MV-4-11 (cell line): ENCODE measurements around the gene CCDC102A.
A peak's percentile ranks its signal among the peaks of the same experiment; 100 is the strongest.
"Not testable (repeated sequence)": the region's sequence is repeated elsewhere in the genome, so short reads cannot be mapped to it uniquely, and the experiment has no call there.

Source experiments
- DNase-seq: peaks from one replicate; lab custom pipeline; 2025; lab: John Stamatoyannopoulos, UW

Gene CCDC102A

DNA sequence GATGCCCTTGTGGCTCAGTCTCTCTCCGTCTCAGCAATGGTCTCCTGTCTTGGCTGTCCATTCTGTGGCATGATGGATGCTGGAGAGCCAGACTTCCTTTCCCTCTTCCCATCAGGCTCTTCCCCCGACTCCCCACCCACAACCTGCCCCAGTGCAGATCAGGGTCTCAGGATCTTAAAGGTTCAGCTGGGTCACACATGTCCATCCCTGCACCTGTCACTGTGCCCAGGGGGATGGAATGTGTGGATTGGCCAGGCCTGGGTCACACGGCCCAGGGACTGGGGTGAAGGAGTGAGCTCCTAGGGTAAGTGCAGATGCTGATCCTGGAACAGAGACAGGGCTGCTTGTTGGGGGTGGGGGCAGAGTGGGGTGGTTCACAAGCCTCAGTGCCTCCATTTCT, 29.1 kb upstream of the CCDC102A start:
- no peak for DNase-seq

DNA sequence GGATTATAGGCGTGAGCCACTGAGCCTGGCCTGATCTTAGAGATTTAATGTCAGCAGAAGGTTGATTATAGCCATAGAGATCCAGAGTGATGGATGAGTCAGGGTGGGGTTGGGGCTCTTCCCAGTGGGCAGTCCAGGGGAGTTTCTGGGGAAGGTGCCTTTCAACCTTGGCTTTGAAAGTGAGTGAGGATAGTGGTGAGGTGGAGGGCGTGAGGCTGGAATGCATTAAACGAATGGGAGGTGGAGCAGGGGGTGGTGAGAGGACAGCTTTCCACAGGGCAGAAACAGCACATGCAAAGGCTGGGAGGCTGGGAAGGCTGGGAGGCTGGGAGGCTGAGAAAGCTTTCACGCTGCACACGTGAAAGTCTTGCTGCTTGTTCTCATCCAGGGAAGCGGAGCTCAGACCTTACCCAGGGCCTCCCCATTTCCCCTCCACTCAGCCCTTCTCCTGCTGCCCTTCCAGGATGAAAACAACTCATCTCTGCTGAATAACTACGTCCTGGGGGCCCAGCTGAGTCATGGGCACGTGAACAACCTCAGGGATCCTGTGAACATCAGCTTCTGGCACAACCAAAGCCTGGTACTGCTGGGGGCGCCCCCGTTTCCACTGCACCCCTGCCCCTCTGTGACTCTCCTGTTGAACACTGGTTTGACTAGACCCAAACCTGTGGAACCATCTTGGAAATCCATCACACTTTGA, 28.4 kb upstream of the CCDC102A start:
- no peak for DNase-seq

DNA sequence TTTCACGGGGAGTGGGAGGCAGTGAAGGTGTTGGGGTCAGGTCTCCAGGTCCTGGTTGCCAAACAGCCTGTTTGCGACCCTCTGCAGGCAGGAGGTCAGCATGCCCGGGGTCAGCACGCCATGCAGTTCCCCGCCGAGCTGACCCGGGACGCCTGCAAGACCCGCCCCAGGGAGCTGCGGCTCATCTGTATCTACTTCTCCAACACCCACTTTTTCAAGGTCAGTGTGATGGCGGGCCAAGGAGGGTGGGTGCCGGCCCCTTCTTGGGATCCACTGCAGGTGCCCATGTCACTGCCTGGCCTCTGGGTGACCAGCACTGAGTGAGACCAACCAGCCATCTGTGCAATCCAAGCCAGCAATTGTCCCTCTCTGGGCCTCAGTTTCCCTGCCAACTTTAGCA, 27.4 kb upstream of the CCDC102A start:
- DNase-seq: no peak

DNA sequence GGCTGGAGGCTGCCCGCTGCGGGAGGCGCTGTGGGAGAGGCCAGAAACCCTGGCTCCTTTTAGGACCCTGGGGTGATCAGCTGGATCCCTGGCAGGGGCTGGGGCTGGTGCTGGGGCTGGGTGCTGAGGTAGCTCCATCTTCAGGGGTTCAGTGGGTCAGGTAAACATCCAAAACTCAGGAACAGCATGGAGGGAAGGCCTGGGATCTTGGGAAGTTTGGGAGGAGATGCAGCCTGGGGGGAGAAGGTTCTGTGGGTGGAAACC, 27.0 kb upstream of the CCDC102A start:
- DNase-seq: no peak

DNA sequence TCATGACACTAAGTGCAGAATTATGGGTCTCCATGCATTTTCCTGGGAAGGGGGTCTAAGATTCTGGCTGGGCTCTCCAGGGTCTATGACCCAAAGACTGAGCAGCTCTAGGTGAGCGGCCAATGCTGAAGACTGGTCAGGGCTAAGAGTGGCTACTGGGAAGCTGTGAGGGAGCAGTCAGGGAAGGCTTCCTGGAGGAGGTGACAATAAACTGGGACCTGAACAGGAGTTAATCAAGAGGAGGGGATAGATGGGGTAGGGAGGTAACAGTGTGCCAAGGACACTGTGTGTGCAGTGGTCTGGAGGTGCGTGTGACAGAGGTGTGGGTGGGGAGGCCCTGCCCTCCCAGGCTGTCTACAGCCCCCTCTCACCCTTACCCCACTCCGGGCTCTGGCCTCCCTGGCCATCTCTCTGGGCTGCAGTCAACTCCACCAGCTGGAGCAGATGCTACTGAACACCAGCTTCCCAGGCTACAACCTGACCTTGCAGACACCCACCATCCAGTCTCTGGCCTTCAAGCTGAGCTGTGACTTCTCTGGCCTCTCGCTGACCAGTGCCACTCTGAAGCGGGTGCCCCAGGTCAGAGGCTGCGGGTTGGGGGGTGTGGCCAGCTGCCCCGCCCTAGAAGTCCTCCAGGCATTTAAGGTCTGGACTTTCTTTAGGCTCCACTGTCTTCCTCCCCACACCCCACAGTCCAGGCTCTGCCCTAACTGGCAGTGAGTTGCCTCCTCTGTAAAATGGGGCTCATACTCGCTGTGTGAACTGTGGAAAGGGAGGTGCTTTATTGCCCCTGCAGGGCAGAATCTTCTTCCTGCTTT, 26.5 kb upstream of the CCDC102A start:
- DNase-seq: no peak

DNA sequence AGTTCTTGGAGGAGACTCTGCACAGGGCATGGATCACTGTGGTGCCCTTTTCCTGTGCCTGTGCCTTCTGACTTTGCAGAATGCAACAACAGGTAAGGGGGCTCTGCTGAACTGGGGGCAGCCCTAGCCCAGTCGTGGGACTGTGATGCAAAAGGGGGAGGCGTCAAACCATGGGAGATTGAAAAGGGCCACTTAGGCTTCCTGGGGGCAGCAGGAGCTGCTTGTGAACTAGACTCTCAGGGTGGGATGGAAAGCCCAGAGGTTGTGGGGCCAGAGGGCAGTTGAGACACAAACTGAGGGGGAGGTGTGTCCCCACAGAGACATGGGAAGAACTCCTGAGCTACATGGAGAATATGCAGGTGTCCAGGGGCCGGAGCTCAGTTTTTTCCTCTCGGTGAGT, 25.7 kb upstream of the CCDC102A start:
- no peak for DNase-seq

DNA sequence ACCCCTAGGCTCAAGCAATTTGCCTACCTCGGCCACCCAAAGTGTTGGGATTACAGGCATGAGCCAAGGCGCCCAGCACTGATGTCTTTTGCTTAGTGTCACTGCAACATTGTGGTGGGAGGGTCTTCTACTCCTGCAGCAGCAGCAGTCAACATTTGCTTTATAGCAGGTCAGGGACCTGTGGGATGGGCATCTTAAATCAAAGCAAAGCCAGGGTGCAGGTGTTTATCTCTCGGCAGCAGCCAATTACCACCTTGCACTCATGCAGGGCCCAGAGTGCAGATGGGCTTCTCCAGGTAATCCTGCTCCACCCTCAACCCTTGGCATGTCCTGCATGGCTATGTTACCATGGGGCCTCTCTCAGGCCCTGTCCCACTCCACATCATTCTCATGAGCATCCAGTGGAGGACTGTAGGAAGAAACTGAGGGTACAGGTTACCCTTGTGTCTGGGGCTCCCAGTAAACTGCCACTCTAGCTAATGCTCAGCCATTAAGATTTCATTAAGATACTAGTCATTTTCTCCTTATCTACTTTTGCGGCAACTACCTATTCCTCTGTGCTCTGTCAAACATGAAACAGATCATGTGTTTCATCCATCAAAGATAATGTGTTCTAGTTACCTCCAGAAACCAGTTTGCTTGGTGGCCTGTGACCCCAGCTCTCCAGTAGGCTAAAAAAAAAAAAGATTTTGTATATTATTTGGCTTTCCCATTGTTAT, 22.9 kb upstream of the CCDC102A start:
- no peak for DNase-seq

DNA sequence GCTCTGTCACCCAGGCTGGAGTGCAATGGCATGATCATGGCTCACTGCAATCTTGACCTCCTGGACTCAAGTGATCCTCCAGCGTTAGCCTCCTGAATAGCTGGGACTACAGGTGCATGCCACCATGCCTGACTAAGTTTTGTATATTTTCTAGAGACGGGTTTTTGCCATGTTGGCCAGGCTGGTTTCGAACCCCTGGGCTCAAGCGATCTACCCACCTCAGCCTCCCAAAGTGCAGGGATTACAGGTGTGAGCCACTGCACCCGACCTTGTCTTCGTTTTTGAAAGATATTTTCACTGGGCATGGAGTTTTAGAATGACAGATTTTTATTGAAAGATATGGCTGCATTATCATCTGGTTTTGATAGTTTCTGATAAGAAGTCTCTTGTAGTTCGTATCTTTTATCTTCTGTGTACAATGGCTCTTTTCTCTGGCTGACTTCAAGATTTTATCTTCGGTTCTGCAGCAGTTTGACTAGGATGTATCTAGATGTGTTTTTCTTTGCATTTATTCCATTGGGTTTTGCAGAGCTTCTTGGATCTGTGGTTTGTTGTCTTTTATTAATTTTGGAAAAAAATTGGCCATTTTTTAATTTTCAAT, 20.7 kb upstream of the CCDC102A start:
- DNase-seq: no peak

DNA sequence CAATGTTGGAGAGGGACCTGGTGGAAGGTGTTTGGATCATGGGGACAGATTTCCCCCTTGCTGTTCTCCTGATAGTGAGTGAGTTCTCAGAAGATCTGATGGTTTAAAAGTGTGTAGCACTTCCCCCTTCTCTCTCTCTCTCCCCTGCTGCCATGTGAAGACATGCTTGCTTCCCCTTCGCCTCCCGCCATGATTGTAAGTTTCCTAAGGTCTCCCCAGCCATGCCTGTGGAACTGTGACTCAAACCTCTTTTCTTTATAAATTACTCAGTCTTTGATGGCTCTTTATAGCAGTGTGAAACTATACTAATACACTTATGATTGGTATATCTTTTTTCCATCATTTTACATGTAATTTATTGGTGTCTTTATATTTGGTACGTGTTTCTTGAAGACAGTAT, 19.5 kb upstream of the CCDC102A start:
- DNase-seq: peak; percentile 59

DNA sequence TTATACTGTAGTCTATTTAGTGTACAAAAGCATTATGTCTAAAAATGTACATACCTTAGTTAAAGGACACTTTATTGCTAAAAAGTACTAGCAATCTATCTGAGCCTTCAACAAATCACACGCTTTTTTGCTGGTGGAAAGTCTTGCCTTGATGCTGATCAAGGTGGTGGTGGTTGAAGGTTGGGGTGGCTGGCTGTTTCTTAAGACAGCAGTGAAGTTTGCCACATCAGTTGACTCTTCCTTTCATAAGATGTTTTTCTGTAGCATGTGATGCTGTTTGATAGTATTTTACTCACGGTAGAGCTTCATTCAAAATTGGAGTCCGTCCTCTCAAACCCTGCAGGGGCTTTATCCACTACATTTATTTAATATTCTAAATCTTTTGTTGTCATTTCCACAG, 14.7 kb upstream of the CCDC102A start:
- no peak for DNase-seq

DNA sequence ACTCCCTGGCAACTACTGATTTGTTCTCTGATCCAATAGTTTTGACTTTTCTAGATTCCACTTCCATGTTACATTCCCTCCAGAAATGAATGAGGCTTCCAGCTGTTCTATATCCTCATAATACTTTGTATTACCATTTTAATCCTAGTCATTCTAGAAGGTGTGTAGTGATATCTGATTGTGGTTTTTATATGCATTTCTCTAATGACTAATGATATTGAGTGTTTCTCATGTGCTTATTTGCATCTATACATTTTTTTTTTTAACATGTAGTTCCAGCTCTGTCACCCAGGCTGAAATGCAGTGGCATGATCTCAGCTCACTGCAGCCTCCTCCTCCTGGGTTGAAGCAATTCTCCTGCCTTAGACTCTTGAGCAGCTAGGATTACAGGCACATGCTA, 13.4 kb upstream of the CCDC102A start:
- DNase-seq: no peak

DNA sequence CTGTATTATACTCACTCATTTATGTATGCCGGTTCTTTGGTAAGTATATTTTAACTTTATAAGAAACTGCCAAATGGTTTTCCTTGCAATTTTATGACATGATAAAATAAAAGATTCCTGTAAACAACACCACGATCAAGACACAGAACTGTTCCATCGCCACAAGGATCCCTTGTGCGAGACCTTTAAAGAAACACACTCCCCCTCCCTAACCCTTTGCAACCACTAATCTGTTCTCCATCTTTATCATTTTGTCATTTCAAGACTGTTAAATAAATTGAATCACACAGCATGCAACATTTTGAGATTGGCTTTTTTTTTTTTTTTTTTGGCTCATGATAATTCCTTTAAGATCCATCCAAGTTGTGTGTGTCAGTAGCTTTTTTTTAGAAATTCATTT, 12.0 kb upstream of the CCDC102A start:
- no peak for DNase-seq

DNA sequence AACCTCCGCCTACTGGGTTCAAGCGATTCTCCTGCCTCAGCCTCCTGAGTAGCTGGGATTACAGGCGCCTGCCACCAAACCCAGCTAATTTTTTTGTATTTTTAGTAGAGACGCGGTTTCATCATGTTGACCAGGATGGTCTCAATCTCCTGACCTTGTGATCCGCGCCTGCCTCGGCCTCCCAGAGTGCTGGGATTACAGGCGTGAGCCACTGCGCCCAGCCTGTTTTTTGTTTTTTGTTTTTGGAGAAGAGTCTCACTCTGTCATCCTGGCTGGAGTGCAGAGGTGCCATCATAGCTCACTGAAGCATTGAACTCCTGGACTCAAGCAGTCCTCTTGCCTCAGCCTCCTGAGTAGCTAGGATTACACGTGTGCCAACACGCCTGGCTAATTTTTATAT, 11.2 kb upstream of the CCDC102A start:
- DNase-seq: not testable (repeated sequence)

DNA sequence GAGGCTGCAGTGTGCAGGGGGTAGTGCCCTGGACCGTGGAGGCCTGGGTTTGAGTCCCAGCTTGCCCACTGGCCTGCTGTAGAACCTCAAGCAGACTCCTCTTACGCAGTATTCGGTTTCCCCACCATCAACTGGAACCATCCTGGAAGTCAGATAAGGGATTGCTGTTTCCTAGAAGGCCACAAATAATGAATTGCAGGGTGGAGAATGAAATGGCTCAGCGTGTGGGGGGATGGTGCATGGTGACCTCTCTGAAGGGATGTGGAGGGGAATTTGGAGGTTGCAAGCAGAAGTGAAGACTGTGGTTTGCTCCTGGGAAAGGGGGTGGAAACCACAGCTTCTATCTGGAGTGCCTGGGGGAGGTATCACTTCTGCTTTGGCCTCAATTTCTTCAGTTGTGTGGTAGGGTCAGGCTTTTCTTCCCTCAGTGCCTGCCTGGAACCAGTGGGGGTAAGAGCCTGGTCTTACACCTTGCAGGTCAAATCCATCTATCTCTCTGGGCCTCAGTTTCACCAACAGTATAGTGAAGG, 7.8 kb upstream of the CCDC102A start:
- peak; percentile 99 for DNase-seq

DNA sequence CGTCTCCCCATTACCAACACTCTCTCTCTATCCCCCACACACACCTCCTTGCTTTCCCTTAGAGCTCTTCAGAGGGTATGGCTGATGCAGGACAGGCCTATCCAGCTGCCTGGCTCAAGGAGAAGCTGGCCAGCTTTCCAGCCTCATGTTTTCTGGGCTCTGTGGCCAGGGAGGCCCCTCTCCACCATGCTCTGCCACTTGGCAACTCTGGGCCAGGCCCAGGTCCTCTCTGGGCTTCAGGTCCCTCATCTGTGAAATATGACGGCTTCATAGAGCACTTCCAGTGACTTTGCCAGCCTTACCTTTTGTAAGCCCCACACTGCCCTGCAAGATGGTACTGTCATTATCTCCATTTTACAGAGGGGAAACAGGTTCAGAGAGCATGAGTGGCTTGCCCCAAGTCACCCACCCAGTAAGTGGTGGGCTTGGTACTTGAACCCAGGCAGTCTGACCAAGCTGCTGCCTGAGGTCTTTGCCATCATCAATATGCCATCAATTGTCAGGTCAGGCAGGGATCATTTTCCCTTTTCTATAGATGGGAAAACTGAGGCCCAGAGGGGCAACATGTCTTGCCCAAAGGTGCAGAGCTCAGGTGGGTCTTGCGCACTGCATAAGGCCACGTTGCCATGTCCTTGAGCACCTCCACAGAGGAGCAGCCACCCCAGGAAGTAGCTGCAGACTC, 5.5 kb upstream of the CCDC102A start:
- DNase-seq: no peak

DNA sequence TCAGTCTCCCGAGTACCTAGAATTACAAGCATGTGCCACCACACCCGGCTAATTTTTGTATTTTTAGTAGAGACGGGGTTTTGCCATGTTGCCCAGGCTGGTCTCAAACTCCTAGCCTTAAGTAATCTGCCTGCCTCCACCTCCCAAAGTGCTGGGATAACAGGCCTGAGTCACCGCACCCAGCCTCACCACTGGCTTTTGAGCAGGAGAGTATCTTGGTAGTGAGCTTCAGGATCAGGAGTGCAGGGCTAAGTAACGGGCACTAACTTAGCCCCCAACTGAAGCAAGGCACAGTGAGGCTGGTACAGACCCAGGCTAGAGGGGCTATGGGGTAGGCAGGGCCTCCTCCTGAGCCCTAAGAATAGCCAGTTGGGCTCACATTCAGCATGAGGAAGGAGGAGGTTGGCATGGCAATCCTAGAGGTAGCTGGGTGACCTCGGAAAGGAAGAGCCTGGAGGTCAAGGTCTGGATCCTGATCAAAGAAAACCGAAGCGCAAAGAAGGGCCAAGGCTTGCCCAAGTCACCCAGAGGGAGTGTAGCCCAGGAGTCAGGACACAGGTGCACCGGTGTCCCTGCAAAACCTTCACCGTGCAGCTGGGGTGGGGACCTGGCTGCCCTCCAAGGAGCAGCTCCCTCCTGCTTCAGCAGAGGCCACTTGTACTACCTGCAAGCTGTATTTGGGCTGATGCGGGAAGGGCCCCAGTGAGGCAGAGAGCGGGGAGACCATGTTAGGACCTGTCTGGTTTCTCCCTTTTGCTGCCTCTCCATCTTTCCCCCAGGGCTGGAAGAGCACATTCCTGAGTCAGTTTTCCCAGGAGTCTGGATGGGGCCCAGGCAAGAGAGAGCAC, 4.8 kb upstream of the CCDC102A start:
- no peak for DNase-seq

DNA sequence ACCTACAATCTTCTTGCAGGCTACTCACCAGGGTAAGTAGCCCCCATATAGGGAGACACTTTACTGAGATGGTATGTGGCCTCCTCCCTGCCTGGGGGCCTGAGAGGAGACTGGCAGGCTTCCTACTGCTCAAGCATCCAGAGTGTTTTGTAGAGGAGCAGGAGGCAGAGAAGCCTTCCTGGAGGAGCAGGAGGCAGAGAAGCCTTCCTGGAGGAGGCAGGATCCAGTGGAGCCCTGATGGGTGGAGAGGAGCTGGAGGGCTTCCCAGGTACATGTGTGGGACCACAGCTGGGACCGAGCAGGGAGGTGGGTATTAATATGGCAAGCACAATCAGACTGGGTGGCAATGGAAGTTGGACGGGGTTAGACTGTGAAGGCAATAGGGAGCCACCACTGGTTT, 4.0 kb upstream of the CCDC102A start:
- no peak for DNase-seq

DNA sequence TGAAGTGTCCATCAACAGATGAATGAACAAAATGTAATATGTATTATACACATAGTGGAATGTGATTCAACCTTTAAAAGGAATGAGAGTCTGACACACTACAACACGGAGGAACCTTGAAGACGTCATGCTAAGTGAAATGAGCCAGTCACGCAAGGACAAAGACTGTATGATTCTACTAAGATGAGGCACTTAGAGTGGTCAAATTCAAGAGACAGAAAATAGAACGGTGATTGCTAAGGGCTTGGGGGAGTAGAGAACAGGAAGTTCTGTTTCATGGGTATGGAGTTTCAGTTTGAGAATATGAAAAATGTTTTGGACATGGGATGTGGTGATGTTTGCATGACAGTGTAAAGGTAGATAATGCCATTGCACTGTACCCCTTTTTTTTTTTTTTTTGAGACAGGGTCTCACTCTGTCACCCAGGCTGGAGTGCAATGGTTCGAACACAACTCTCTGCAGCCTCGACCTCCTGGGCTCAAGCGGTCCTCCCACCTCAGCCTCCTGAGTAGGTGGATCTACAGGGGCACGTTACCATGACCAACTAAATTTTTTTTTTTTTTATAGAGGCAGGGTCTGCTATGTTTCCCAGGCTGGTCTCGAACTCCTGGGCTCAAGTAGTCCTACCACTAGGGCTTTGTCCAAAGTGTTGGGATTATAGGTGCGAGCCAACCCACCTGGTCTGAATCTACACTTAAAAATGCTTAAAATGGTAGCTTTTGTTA, 2.9 kb upstream of the CCDC102A start:
- peak; percentile 89 for DNase-seq

DNA sequence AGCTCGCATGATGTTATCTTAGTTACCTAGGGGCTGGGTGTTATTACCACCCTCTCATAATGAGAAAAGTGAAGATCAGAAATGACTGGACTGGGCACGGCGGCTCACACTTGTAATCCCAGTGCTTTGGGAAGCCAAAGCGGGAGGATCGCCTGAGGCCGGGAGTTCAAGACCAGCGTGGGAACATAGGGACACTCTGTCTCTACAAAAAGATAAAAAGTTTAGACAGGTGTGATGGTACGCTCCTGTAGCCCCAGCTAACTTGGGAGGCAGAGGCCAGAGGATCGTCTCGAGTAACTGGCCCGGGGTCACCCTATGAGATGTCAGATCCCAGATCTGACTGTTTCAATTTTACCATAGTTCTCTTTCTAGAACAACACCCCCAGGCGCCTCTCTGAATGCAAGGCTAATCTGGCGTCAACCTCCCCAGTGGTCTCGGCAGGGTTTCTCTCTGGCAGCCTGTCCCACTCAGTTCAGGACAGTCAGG, 1.9 kb upstream of the CCDC102A start:
- peak; percentile 29 for DNase-seq

DNA sequence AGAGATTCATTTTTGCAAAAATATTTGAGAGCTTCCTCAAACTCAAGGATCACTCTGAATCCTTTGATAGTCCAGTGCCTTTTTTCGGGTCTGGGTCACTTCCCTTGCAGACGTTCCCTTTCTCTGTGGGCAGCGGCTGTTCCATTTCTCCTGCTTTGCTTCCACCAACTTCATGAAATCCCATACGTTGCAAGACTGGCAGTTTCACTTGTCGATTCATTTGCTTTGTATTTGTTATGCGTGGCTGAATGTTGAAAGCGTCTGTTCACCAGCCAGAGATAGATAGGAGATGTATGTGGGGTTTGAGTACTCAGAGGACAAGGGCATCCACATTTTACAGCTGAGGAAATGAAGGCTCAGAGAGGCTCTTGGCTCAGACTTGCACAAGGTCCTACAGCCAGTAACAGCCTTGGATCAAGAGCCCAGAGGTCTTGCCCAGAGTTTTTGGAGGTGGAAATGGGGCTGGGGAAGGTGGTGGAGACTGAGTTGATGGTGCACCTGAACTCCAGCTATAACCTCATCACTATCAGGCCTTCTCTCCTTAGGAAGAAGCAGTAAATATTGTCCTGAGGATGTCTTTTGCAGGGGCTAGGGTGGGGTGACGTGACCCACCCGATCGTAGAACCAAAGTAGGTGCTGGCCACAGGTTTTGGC, 1.3 kb upstream of the CCDC102A start:
- DNase-seq: peak; percentile 83
